ENCODE results near the gene BTBD8.

The BTBD8 gene

GRCh38 chr1:92094595-92094994 lies 14.4 kb downstream of the BTBD8 start:
- DNase-seq, result no peak

- no peak for DNase-seq
Measured at GRCh38 chr1:92095874-92096273, 15.7 kb downstream of the BTBD8 start.

GRCh38 chr1:92096317-92096716 lies 16.2 kb downstream of the BTBD8 start:
- DNase-seq, result peak; percentile 4

GRCh38 chr1:92105546-92106081 lies 25.5 kb downstream of the BTBD8 start:
- DNase-seq, result no peak

GRCh38 chr1:92108631-92109030 lies 28.5 kb downstream of the BTBD8 start:
- DNase-seq, result no peak

- no peak for DNase-seq
Measured at GRCh38 chr1:92117526-92117925, 37.4 kb downstream of the BTBD8 start.

- DNase-seq, result no peak
Measured at GRCh38 chr1:92118826-92119225, 38.7 kb downstream of the BTBD8 start.

GRCh38 chr1:92123868-92124267 lies 43.7 kb downstream of the BTBD8 start:
- DNase-seq, result no peak

- no peak for DNase-seq
Measured at GRCh38 chr1:92125204-92125603, 45.1 kb downstream of the BTBD8 start.

GRCh38 chr1:92126088-92126487 lies 45.9 kb downstream of the BTBD8 start:
- no peak for DNase-seq

- DNase-seq, result no peak
Measured at GRCh38 chr1:92134331-92134730, 54.2 kb downstream of the BTBD8 start.

GRCh38 chr1:92136341-92136740 lies 56.2 kb downstream of the BTBD8 start:
- DNase-seq, result no peak

GRCh38 chr1:92154934-92155333 lies 74.8 kb downstream of the BTBD8 start:
- DNase-seq, result no peak

- DNase-seq, result no peak
Measured at GRCh38 chr1:92159593-92159992, 79.4 kb downstream of the BTBD8 start.

- no peak for DNase-seq
Measured at GRCh38 chr1:92165389-92165788, 85.2 kb downstream of the BTBD8 start.

- DNase-seq, result no peak
Measured at GRCh38 chr1:92167151-92167550, 87.0 kb downstream of the BTBD8 start.

- no peak for DNase-seq
Measured at GRCh38 chr1:92168657-92169056, 88.5 kb downstream of the BTBD8 start.

- no peak for DNase-seq
Measured at GRCh38 chr1:92169214-92170005, 89.3 kb downstream of the BTBD8 start.

- no peak for DNase-seq
Measured at GRCh38 chr1:92184632-92185031, 104.5 kb downstream of the BTBD8 start.

- DNase-seq, result no peak
Measured at GRCh38 chr1:92186081-92186480, 105.9 kb downstream of the BTBD8 start.

- no peak for DNase-seq
Measured at GRCh38 chr1:92188436-92189255, 108.5 kb downstream of the BTBD8 start.

GRCh38 chr1:92191726-92192125 lies 111.6 kb downstream of the BTBD8 start:
- DNase-seq, result no peak

- DNase-seq, result no peak
Measured at GRCh38 chr1:92192246-92192645, 112.1 kb downstream of the BTBD8 start.

- no peak for DNase-seq
Measured at GRCh38 chr1:92194511-92194910, 114.4 kb downstream of the BTBD8 start.

Data from NK-92 treated with Interleukin-12 subunit alpha and Interleukin-12 subunit beta, amount 100 ng/mL, for 24 hours (cell line).